GM13977 (cell line): ENCODE results near the gene ATP13A3.

Experiments used
- DNase-seq: peaks from one replicate; pipeline ENCODE4 v3.0.0; 2012; ENCODE audit warnings: low spot score
- CTCF ChIP-seq: IDR thresholded peaks from 2 replicates; pipeline ENCODE4 v1.5.1; 2012; ENCODE audit warnings: mild to moderate bottlenecking, control low read depth; ENCODE audit not compliant: insufficient read depth; ENCODE audit errors: extremely low read depth, missing control alignments
- in situ Hi-C: fragments of 300-500 bp; cut with MboI; formaldehyde crosslinking; loops from one replicate; pipeline ENCODE4 v1.12.0; 2022; ENCODE audit warnings: low sequenced_read_pairs, low pct_unique_long_range_greater_than_20kb, mixed read lengths, inconsistent platforms; ENCODE audit not compliant: unreplicated experiment

Gene ATP13A3

GRCh38 chr3:194373899-194374298 is 112.9 kb downstream of the ATP13A3 start:
- no peak for TF ChIP-seq CTCF
- no peak for DNase-seq
- in situ Hi-C loops, result no loop called here

GRCh38 chr3:194373028-194373427 is 113.8 kb downstream of the ATP13A3 start:
- no peak for TF ChIP-seq CTCF
- DNase-seq, result no peak
- in situ Hi-C loops, result no loop called here

GRCh38 chr3:194370753-194371152 is 116.0 kb downstream of the ATP13A3 start:
- no peak for DNase-seq
- no peak for TF ChIP-seq CTCF
- in situ Hi-C loops, result no loop called here

- TF ChIP-seq CTCF, result no peak
- no peak for DNase-seq
- in situ Hi-C loops, result no loop called here
Measured at GRCh38 chr3:194369522-194370279, 117.1 kb downstream of the ATP13A3 start, which contains the start of gene LRRC15. Gene LRRC15 (minus strand): TSS chr3:194369743. CDS start chr3:194361043, 8,700 bp downstream.

- TF ChIP-seq CTCF, result no peak
- no peak for DNase-seq
- in situ Hi-C loops, result no loop called here
Measured at GRCh38 chr3:194368918-194369317, 117.9 kb downstream of the ATP13A3 start.

GRCh38 chr3:194367992-194368841 is 118.6 kb downstream of the ATP13A3 start:
- TF ChIP-seq CTCF, result no peak
- in situ Hi-C loops, result no loop called here
- DNase-seq, result no peak
